ENCODE measurements around the gene SFMBT2.
"Not testable (repeated sequence)": the region's sequence is repeated elsewhere in the genome, so short reads cannot be mapped to it uniquely, and the experiment has no call there.

Gene SFMBT2

GRCh38 chr10:7206412-7207100 lies 204.3 kb downstream of the SFMBT2 start:
- no peak for DNase-seq

GRCh38 chr10:7205656-7206055 lies 205.2 kb downstream of the SFMBT2 start:
- no peak for DNase-seq

- no peak for DNase-seq
These were observed 208.0 kb downstream of the SFMBT2 start for GRCh38 chr10:7202793-7203355.

GRCh38 chr10:7199152-7199760 lies 211.6 kb downstream of the SFMBT2 start:
- DNase-seq: no peak

- no peak for DNase-seq
These were observed 214.6 kb downstream of the SFMBT2 start for GRCh38 chr10:7196284-7196683.

GRCh38 chr10:7195118-7195517 lies 215.7 kb downstream of the SFMBT2 start:
- no peak for DNase-seq

GRCh38 chr10:7194571-7194970 lies 216.3 kb downstream of the SFMBT2 start:
- DNase-seq: no peak

GRCh38 chr10:7193369-7193768 lies 217.5 kb downstream of the SFMBT2 start:
- no peak for DNase-seq

- DNase-seq: no peak
These were observed 217.9 kb downstream of the SFMBT2 start for GRCh38 chr10:7192831-7193361.

- no peak for DNase-seq
These were observed 218.8 kb downstream of the SFMBT2 start for GRCh38 chr10:7192061-7192460.

GRCh38 chr10:7190772-7191171 lies 220.1 kb downstream of the SFMBT2 start:
- DNase-seq: not testable (repeated sequence)

- DNase-seq: no peak
These were observed 220.9 kb downstream of the SFMBT2 start for GRCh38 chr10:7189909-7190308.

- no peak for DNase-seq
These were observed 222.3 kb downstream of the SFMBT2 start for GRCh38 chr10:7188456-7189050.

GRCh38 chr10:7186387-7187018 lies 224.3 kb downstream of the SFMBT2 start:
- no peak for DNase-seq

GRCh38 chr10:7185367-7185690 lies 225.5 kb downstream of the SFMBT2 start:
- DNase-seq: no peak

- no peak for DNase-seq
These were observed 226.0 kb downstream of the SFMBT2 start for GRCh38 chr10:7184660-7185366.

- not testable (repeated sequence) for DNase-seq
These were observed 226.7 kb downstream of the SFMBT2 start for GRCh38 chr10:7184116-7184515.

GRCh38 chr10:7182327-7182726 lies 228.5 kb downstream of the SFMBT2 start:
- not testable (repeated sequence) for DNase-seq

GRCh38 chr10:7181420-7181819 lies 229.4 kb downstream of the SFMBT2 start:
- no peak for DNase-seq

GRCh38 chr10:7179536-7179935 lies 231.3 kb downstream of the SFMBT2 start:
- no peak for DNase-seq

- no peak for DNase-seq
These were observed 236.9 kb downstream of the SFMBT2 start for GRCh38 chr10:7173948-7174347.

GRCh38 chr10:7171825-7172224 lies 239.0 kb downstream of the SFMBT2 start:
- DNase-seq: no peak

Data from NCI-H2029 treated with DMSO at 0.1 percent for 48 hours (cell line).